ENCODE results near the gene DNAL1. TPM values are rescaled to one million over a fixed set of nuclear protein-coding genes. Genes with fewer than 3 reads are reported as not detected.

DNAL1 gene
- polyA plus RNA-seq, 1 of the 3 experiments (the other 2 are of a cell fraction): 2.6 TPM

GRCh38 chr14:73712540-73713180 is 67.9 kb downstream of the DNAL1 start:
- H3K4me2 ChIP-seq: peak overlapping the region; percentile 93
- H3K27ac ChIP-seq (ENCODE audit: low read depth in 2 of 2, low read length in 1 of 2): peak overlapping the region; percentile 86 to 90; a peak in 3 of 4 replicates
- peak overlapping the region; percentile 80 for H3K9ac ChIP-seq
- no peaks in the 10 kb centered on the region for H3K9me3 ChIP-seq
- H3K79me2 ChIP-seq (ENCODE audit: insufficient read depth): peaks cover 41% of the 10 kb centered on the region
- H3K9me2 ChIP-seq: no peaks in the 10 kb centered on the region
- TF ChIP-seq RCOR1 (IDR thresholded peaks at IDR 0.05; ENCODE audit: low read length) (no peak), NRF1 (IDR thresholded peaks at IDR 0.05; ENCODE audit: low read depth, low read length) (no peak), SMC3 (IDR thresholded peaks at IDR 0.05; ENCODE audit: low read depth, low read length) (no peak), CHD2 (IDR thresholded peaks at IDR 0.05; ENCODE audit: low read length, partially characterized antibody) (no peak), TCF12 (IDR thresholded peaks at IDR 0.05) (0 out of 2 replicates have a peak, but pooled peaks have one; percentile 3)
- TF ChIP-seq, protein P1, sequence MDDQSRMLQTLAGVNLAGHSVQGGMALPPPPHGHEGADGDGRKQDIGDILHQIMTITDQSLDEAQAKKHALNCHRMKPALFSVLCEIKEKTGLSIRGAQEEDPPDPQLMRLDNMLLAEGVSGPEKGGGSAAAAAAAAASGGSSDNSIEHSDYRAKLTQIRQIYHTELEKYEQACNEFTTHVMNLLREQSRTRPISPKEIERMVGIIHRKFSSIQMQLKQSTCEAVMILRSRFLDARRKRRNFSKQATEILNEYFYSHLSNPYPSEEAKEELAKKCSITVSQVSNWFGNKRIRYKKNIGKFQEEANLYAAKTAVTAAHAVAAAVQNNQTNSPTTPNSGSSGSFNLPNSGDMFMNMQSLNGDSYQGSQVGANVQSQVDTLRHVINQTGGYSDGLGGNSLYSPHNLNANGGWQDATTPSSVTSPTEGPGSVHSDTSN (IDR thresholded peaks at IDR 0.05): no peak
- H4K20me1 ChIP-seq (ENCODE audit: insufficient read depth): peaks cover 24% of the 10 kb centered on the region
- peak overlapping the region; percentile 79 to 83 for H3K4me3 ChIP-seq (ENCODE audit: low read depth in 2 of 2, low read length in 1 of 2)
- no peak overlapping the region for H2AFZ ChIP-seq (ENCODE audit: low read depth)
- POLR2A ChIA-PET: interaction anchor here (0.8 kb wide), 1 partner anchor 100 kb away, joined by 3 read pairs; the partner anchor contains the start of gene ACOT6
- DNase-seq: peak; percentile 65
- 1% methylated on average over 19 of the region's 20 CpGs for WGBS (ENCODE audit: low lambda C conversion rate)
- H3F3A ChIP-seq (replicated peaks; ENCODE audit: insufficient read depth): peaks cover 19% of the 10 kb centered on the region
- peaks cover 0 to 25% of the 10 kb centered on the region in 2 experiments; a peak in 3 of 4 replicates for H3K4me1 ChIP-seq (ENCODE audit: control insufficient read depth in 1 of 2, insufficient read depth in 2 of 2, low read depth in 1 of 2, low read length in 1 of 2)
- no peaks in the 10 kb centered on the region for H3K27me3 ChIP-seq (ENCODE audit: insufficient read depth)
- CTCF ChIA-PET: interaction anchor here (0.6 to 2.0 kb wide), 6 partner anchors 11 to 255 kb away, joined by 3 to 8 read pairs (median 3); no protein-coding TSS in a partner anchor
- H3K36me3 ChIP-seq (replicated peaks in 1 of 2; ENCODE audit: control insufficient read depth in 1 of 2, insufficient read depth in 2 of 2, low read length in 1 of 2): peaks cover 14 to 17% of the 10 kb centered on the region in 2 experiments

DNA sequence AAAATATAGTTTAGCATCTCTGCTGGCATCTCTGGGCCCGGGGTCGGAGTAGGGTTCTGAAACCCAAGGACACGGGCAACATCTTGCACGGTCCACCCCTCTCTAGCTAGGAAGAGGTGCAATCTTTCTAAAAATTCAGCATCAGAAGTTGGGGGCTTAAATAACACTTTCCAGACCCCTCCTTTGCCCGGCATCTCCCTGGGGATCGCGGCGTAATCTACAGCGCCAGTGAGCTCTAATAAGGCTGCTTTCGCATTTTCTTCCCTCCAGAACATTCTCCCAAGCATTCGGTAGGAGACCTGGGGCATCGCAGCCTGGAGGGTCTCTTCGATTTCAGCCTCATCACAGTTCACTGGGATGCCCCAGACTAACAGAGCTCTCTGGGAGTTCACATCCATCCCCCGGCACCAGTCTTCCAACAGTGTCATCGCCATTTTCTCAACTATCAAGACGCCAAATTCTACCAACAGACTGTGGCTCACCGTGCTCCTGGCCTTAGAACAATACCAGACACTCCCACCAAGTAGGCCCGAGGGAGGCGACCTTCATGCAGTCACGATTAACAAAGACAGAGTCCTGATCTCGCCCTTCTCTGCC is 68.5 kb downstream of the DNAL1 start:
- peak overlapping the region; percentile 48; the same call in 1 of the 2 replicates for H2AFZ ChIP-seq (ENCODE audit: low read depth)
- H3K9me2 ChIP-seq: no peaks in the 10 kb centered on the region
- no peak for TF ChIP-seq POLR2AphosphoS5 (IDR thresholded peaks at IDR 0.05; ENCODE audit: low read depth, low read length)
- no peaks in the 10 kb centered on the region for H3K9me3 ChIP-seq
- H3K27ac ChIP-seq (ENCODE audit: low read depth in 2 of 2, low read length in 1 of 2): peak overlapping the region; percentile 86 to 90
- H3K4me1 ChIP-seq (ENCODE audit: control insufficient read depth in 1 of 2, insufficient read depth in 2 of 2, low read depth in 1 of 2, low read length in 1 of 2): peaks cover 0 to 31% of the 10 kb centered on the region in 2 experiments; a peak in 3 of 4 replicates
- peaks cover 41% of the 10 kb centered on the region for H3K79me2 ChIP-seq (ENCODE audit: insufficient read depth)
- DNase-seq: no peak
- H3K27me3 ChIP-seq (ENCODE audit: insufficient read depth): no peaks in the 10 kb centered on the region
- CTCF ChIA-PET: interaction anchor here (1.2 to 2.0 kb wide), 4 partner anchors 11 to 46 kb away, joined by 3 to 8 read pairs (median 3); no protein-coding TSS in a partner anchor
- peak overlapping the region; percentile 93 for H3K4me2 ChIP-seq
- H4K20me1 ChIP-seq (ENCODE audit: insufficient read depth): peaks cover 24% of the 10 kb centered on the region
- peaks cover 19% of the 10 kb centered on the region for H3F3A ChIP-seq (replicated peaks; ENCODE audit: insufficient read depth)
- H3K4me3 ChIP-seq (ENCODE audit: low read depth in 2 of 2, low read length in 1 of 2): peak overlapping the region; percentile 79 to 83
- H3K9ac ChIP-seq: peak overlapping the region; percentile 80
- under 1% methylated on average over 20 of the region's 21 CpGs for WGBS (ENCODE audit: low lambda C conversion rate)
- POLR2A ChIA-PET: interaction anchor here (0.8 kb wide), 1 partner anchor 101 kb away, joined by 3 read pairs; the partner anchor contains the start of gene ACOT6
- peaks cover 18 to 20% of the 10 kb centered on the region in 2 experiments for H3K36me3 ChIP-seq (replicated peaks in 1 of 2; ENCODE audit: control insufficient read depth in 1 of 2, insufficient read depth in 2 of 2, low read length in 1 of 2)
